Measurements from ENCODE around the gene OPCML. TPM values are rescaled to one million over a fixed set of nuclear protein-coding genes. Genes with fewer than 3 reads are reported as not detected.

OPCML gene
- polyA plus RNA-seq, 1 donor (not counting 4 experiments of a cell fraction or from before 2014, with no cell fraction given) = 0.04 TPM

GRCh38 chr11:132962041-132962440, 570.3 kb downstream of the OPCML start:
- TF ChIP-seq CTCF (optimal IDR thresholded peaks at IDR 0.05 in 1 of 3, IDR thresholded peaks at IDR 0.05 in 1 of 3, conservative IDR thresholded peaks at IDR 0.05 in 1 of 3; ENCODE audit: extremely low read depth in 1 of 3, insufficient read depth in 2 of 3, low read length in 3 of 3) (no peak), EZH2 (IDR thresholded peaks at IDR 0.05; ENCODE audit: low read length) (no peak)
- DNase-seq (ENCODE audit: low read depth, low spot score) (no peak), FAIRE-seq (no peak)
- Histone ChIP-seq H3K27ac (ENCODE audit: control insufficient read depth, insufficient read depth, low read length) (no peak overlapping the region), H3K36me3 (ENCODE audit: control insufficient read depth in 2 of 2, extremely low read depth in 1 of 2, insufficient read depth in 2 of 2, low read length in 2 of 2) (no peaks in the 10 kb centered on the region), H3K9me1 (ENCODE audit: control insufficient read depth, extremely low read depth, insufficient read depth, low read length) (no peaks in the 10 kb centered on the region), H3K9me3 (ENCODE audit: control insufficient read depth, low read depth, low read length) (peaks cover 3% of the 10 kb centered on the region), H3K79me2 (ENCODE audit: control insufficient read depth, insufficient read depth, low read length) (no peaks in the 10 kb centered on the region), H2AFZ (ENCODE audit: control insufficient read depth, low read length) (no peak overlapping the region), H4K20me1 (ENCODE audit: control insufficient read depth, extremely low read depth, insufficient read depth, low read length) (no peaks in the 10 kb centered on the region), H3K27me3 (ENCODE audit: control insufficient read depth, extremely low read depth, insufficient read depth, low read length) (no peaks in the 10 kb centered on the region), H3K4me2 (ENCODE audit: control insufficient read depth, extremely low read depth, insufficient read depth, low read depth, low read length) (no peak overlapping the region), H3K9ac (ENCODE audit: control insufficient read depth, extremely low read depth, insufficient read depth, low read length) (no peak overlapping the region), H3K4me1 (ENCODE audit: control insufficient read depth, extremely low read depth, insufficient read depth, low read length) (no peaks in the 10 kb centered on the region), H3K4me3 (ENCODE audit: control insufficient read depth in 2 of 3, extremely low read depth in 1 of 3, insufficient read depth in 2 of 3, low read depth in 1 of 3, low read length in 3 of 3) (no peak overlapping the region)
- dilution Hi-C loops (cut with MboI; ENCODE audit: extremely low pct_ligation_motif_present, low sequenced_read_pairs) = no loop called here

GRCh38 chr11:132961453-132961852, 570.8 kb downstream of the OPCML start:
- Histone ChIP-seq H3K9ac (ENCODE audit: control insufficient read depth, extremely low read depth, insufficient read depth, low read length) (no peak overlapping the region), H3K27ac (ENCODE audit: control insufficient read depth, insufficient read depth, low read length) (no peak overlapping the region), H2AFZ (ENCODE audit: control insufficient read depth, low read length) (no peak overlapping the region), H4K20me1 (ENCODE audit: control insufficient read depth, extremely low read depth, insufficient read depth, low read length) (no peaks in the 10 kb centered on the region), H3K9me3 (ENCODE audit: control insufficient read depth, low read depth, low read length) (peaks cover 3% of the 10 kb centered on the region), H3K27me3 (ENCODE audit: control insufficient read depth, extremely low read depth, insufficient read depth, low read length) (no peaks in the 10 kb centered on the region), H3K4me3 (ENCODE audit: control insufficient read depth in 2 of 3, extremely low read depth in 1 of 3, insufficient read depth in 2 of 3, low read depth in 1 of 3, low read length in 3 of 3) (no peak overlapping the region), H3K36me3 (ENCODE audit: control insufficient read depth in 2 of 2, extremely low read depth in 1 of 2, insufficient read depth in 2 of 2, low read length in 2 of 2) (no peaks in the 10 kb centered on the region), H3K79me2 (ENCODE audit: control insufficient read depth, insufficient read depth, low read length) (no peaks in the 10 kb centered on the region), H3K4me1 (ENCODE audit: control insufficient read depth, extremely low read depth, insufficient read depth, low read length) (no peaks in the 10 kb centered on the region), H3K9me1 (ENCODE audit: control insufficient read depth, extremely low read depth, insufficient read depth, low read length) (no peaks in the 10 kb centered on the region), H3K4me2 (ENCODE audit: control insufficient read depth, extremely low read depth, insufficient read depth, low read depth, low read length) (no peak overlapping the region)
- FAIRE-seq (no peak), DNase-seq (ENCODE audit: low read depth, low spot score) (no peak)
- dilution Hi-C loops (cut with MboI; ENCODE audit: extremely low pct_ligation_motif_present, low sequenced_read_pairs) = no loop called here
- no peak for TF ChIP-seq CTCF (optimal IDR thresholded peaks at IDR 0.05 in 1 of 3, IDR thresholded peaks at IDR 0.05 in 1 of 3, conservative IDR thresholded peaks at IDR 0.05 in 1 of 3; ENCODE audit: extremely low read depth in 1 of 3, insufficient read depth in 2 of 3, low read length in 3 of 3)
- TF ChIP-seq EZH2 (IDR thresholded peaks at IDR 0.05; ENCODE audit: low read length) = no peak

All from keratinocyte (primary cell).